HepG2 (cell line): ENCODE measurements around the gene AQP10. TPM values are rescaled to one million over a fixed set of nuclear protein-coding genes. Genes with fewer than 3 reads are reported as not detected.
A peak's percentile ranks its signal among the peaks of the same experiment; 100 is the strongest.

Source experiments
- CBFB ChIP-seq: sonication (generic); formaldehyde crosslinking; IDR thresholded peaks from 2 replicates; pipeline ENCODE4 v1.4.0; 2020; ENCODE audit warnings: missing genetic modification reagents
- FOXK1 ChIP-seq: sonication (generic); formaldehyde crosslinking; IDR thresholded peaks from 2 replicates; pipeline ENCODE4 v1.4.0; 2020; ENCODE audit warnings: low read depth, missing genetic modification reagents, borderline replicate concordance
- GATAD1 ChIP-seq: IDR thresholded peaks from 2 replicates; pipeline ENCODE4 v1.6.1; 2016; ENCODE audit warnings: missing genetic modification reagents, missing compliant biosample characterization
- KLF9 ChIP-seq: IDR thresholded peaks from 2 replicates; pipeline ENCODE4 v1.6.1; 2016; ENCODE audit warnings: low read depth
- MBD4 ChIP-seq: IDR thresholded peaks from 2 replicates; pipeline ENCODE4 v1.6.1; 2012; ENCODE audit warnings: low read length, inconsistent platforms, borderline replicate concordance
- TEAD3 ChIP-seq: optimal IDR thresholded peaks from 2 replicates; pipeline ENCODE3; 2016; ENCODE audit warnings: borderline replicate concordance
- ZNF124 ChIP-seq: sonication (generic); formaldehyde crosslinking; IDR thresholded peaks from 2 replicates; pipeline ENCODE4 v1.4.0; 2020; ENCODE audit warnings: missing genetic modification reagents
- ZNF160 ChIP-seq: sonication (generic); formaldehyde crosslinking; IDR thresholded peaks from 2 replicates; pipeline ENCODE4 v1.8.0; 2022; ENCODE audit warnings: mild to moderate bottlenecking, inconsistent platforms, missing genetic modification reagents
- ZNF235 ChIP-seq: sonication (generic); formaldehyde crosslinking; IDR thresholded peaks from 2 replicates; pipeline ENCODE4 v1.8.1; 2023; ENCODE audit warnings: mild to moderate bottlenecking, missing genetic modification reagents, borderline replicate concordance
- ZNF350 ChIP-seq: sonication (generic); formaldehyde crosslinking; IDR thresholded peaks from 2 replicates; pipeline ENCODE4 v1.4.0; 2020; ENCODE audit warnings: mild to moderate bottlenecking, low read depth, missing genetic modification reagents, borderline replicate concordance
- ZNF570 ChIP-seq: sonication (generic); formaldehyde crosslinking; IDR thresholded peaks from 2 replicates; pipeline ENCODE4 v1.4.0; 2020; ENCODE audit warnings: mild to moderate bottlenecking, missing genetic modification reagents, borderline replicate concordance
- polyA plus RNA-seq, 8 experiments: library from polyadenylated mRNA; depleted of rRNA in 3 of 8; stranded (reverse) in 7 of 8; unstranded in 1 of 8; fragments of >200 nt; fragmentation: Illumina TruSeq in 4 of 8; extraction: Trizol in 4 of 8; gene quantifications; 2 replicates each; pipeline versions ENCODE4 v1.2.1 to v1.2.3, GENCODE V29; 2011 to 2016; ENCODE audit warnings: low read depth in 4 of 8, missing spikeins in 1 of 8, mixed read lengths in 1 of 8; ENCODE audit not compliant: insufficient read depth in 1 of 8
- total RNA-seq, 5 experiments: library from RNA; depleted of rRNA; stranded (reverse); fragments of >200 nt; fragmentation: Illumina TruSeq; extraction: Trizol; gene quantifications; 2 replicates each; pipeline ENCODE4 v1.2.3, GENCODE V29; 2016; ENCODE audit warnings: low read depth in 1 of 5
- TF ChIP-seq, protein P1 (sequence below): sonication (generic); formaldehyde crosslinking; IDR thresholded peaks from 2 replicates; pipeline ENCODE4 v1.5.0; 2020; ENCODE audit warnings: missing genetic modification reagents, mild to moderate bottlenecking, borderline replicate concordance
- TF ChIP-seq, protein P2 (sequence below): sonication (generic); formaldehyde crosslinking; IDR thresholded peaks from 2 replicates; pipeline ENCODE4 v1.8.0; 2022; ENCODE audit warnings: low read depth, missing genetic modification reagents
- TF ChIP-seq, protein P3 (sequence below): sonication (generic); formaldehyde crosslinking; IDR thresholded peaks from 2 replicates; pipeline ENCODE4 v1.5.0; 2020; ENCODE audit warnings: mild to moderate bottlenecking, missing genetic modification reagents, borderline replicate concordance
- TF ChIP-seq, protein P4 (sequence below): sonication (generic); formaldehyde crosslinking; IDR thresholded peaks from 2 replicates; pipeline ENCODE4 v1.5.1; 2020; ENCODE audit warnings: mild to moderate bottlenecking, missing genetic modification reagents, moderate library complexity

Gene AQP10
- total and polyA plus RNA-seq, 2 of the 13 experiments (the other 11 are each of a cell fraction or from before 2014, with no cell fraction given): 0.30 TPM; not detected in 1

DNA sequence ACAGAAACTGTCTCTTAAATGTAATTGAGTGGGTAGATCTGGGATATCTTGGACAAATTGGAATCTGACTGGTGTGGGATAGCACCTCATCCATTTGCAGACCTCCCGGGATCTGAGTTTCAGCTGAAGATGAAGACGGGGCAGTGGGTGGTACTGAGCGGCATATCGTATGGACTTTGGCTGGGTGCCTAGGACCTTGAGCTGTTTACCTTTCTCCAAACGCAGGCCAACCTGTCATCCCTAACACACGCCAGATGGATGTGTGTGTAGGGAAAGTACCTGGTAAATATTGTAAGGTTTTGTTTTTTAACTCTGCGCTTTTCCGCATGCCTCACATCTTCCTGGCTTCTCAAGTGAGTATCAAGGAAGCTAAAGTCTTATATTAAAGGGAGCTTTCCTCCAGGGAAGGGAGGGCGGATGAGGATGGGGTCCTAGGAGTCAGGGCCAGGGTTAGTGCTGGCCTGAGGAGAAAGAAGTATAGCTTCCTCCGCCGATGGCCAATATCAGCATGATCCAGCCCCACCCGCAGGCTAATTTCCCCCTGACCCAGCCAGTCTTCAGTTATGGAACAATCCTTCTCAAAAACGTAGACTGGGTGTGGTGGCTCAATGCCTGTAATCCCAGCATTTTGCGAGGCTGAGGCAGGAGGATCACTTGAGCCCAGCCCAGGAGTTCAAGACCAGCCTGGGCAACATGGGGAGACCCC is 30.6 kb downstream of the AQP10 start (continued):
- TF ChIP-seq, protein P1, sequence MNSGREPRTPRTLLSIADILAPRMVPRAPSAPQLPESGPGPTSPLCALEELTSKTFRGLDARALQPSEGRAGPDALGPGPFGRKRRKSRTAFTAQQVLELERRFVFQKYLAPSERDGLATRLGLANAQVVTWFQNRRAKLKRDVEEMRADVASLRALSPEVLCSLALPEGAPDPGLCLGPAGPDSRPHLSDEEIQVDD: no peak
- TF ChIP-seq, protein P2, sequence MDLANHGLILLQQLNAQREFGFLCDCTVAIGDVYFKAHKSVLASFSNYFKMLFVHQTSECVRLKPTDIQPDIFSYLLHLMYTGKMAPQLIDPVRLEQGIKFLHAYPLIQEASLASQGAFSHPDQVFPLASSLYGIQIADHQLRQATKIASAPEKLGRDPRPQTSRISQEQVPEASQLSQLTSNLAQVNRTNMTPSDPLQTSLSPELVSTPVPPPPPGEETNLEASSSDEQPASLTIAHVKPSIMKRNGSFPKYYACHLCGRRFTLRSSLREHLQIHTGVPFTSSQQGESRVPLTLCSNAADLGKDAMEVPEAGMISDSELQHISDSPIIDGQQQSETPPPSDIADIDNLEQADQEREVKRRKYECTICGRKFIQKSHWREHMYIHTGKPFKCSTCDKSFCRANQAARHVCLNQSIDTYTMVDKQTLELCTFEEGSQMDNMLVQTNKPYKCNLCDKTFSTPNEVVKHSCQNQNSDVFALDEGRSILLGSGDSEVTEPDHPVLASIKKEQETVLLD (CRISPR knock-in tag): no peak
- TF ChIP-seq ZNF160 (CRISPR knock-in tag) (no peak), ZNF235 (CRISPR knock-in tag) (no peak), GATAD1 (no peak), KLF9 (no peak), ZNF570 (CRISPR knock-in tag) (no peak), ZNF350 (no peak), TEAD3 (CRISPR knock-in tag) (no peak), CBFB (CRISPR knock-in tag) (no peak), FOXK1 (CRISPR knock-in tag) (peak; percentile 48; the same call in 1 of the 2 replicates), MBD4 (no peak), ZNF124 (no peak)
- TF ChIP-seq, protein P3, sequence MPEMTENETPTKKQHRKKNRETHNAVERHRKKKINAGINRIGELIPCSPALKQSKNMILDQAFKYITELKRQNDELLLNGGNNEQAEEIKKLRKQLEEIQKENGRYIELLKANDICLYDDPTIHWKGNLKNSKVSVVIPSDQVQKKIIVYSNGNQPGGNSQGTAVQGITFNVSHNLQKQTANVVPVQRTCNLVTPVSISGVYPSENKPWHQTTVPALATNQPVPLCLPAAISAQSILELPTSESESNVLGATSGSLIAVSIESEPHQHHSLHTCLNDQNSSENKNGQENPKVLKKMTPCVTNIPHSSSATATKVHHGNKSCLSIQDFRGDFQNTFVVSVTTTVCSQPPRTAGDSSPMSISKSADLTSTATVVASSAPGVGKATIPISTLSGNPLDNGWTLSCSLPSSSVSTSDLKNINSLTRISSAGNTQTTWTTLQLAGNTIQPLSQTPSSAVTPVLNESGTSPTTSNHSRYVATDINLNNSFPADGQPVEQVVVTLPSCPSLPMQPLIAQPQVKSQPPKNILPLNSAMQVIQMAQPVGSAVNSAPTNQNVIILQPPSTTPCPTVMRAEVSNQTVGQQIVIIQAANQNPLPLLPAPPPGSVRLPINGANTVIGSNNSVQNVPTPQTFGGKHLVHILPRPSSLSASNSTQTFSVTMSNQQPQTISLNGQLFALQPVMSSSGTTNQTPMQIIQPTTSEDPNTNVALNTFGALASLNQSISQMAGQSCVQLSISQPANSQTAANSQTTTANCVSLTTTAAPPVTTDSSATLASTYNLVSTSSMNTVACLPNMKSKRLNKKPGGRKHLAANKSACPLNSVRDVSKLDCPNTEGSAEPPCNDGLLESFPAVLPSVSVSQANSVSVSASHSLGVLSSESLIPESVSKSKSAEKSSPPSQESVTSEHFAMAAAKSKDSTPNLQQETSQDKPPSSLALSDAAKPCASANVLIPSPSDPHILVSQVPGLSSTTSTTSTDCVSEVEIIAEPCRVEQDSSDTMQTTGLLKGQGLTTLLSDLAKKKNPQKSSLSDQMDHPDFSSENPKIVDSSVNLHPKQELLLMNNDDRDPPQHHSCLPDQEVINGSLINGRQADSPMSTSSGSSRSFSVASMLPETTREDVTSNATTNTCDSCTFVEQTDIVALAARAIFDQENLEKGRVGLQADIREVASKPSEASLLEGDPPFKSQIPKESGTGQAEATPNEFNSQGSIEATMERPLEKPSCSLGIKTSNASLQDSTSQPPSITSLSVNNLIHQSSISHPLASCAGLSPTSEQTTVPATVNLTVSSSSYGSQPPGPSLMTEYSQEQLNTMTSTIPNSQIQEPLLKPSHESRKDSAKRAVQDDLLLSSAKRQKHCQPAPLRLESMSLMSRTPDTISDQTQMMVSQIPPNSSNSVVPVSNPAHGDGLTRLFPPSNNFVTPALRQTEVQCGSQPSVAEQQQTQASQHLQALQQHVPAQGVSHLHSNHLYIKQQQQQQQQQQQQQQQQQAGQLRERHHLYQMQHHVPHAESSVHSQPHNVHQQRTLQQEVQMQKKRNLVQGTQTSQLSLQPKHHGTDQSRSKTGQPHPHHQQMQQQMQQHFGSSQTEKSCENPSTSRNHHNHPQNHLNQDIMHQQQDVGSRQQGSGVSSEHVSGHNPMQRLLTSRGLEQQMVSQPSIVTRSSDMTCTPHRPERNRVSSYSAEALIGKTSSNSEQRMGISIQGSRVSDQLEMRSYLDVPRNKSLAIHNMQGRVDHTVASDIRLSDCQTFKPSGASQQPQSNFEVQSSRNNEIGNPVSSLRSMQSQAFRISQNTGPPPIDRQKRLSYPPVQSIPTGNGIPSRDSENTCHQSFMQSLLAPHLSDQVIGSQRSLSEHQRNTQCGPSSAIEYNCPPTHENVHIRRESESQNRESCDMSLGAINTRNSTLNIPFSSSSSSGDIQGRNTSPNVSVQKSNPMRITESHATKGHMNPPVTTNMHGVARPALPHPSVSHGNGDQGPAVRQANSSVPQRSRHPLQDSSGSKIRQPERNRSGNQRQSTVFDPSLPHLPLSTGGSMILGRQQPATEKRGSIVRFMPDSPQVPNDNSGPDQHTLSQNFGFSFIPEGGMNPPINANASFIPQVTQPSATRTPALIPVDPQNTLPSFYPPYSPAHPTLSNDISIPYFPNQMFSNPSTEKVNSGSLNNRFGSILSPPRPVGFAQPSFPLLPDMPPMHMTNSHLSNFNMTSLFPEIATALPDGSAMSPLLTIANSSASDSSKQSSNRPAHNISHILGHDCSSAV (CRISPR knock-in tag): no peak
- TF ChIP-seq, protein P4, sequence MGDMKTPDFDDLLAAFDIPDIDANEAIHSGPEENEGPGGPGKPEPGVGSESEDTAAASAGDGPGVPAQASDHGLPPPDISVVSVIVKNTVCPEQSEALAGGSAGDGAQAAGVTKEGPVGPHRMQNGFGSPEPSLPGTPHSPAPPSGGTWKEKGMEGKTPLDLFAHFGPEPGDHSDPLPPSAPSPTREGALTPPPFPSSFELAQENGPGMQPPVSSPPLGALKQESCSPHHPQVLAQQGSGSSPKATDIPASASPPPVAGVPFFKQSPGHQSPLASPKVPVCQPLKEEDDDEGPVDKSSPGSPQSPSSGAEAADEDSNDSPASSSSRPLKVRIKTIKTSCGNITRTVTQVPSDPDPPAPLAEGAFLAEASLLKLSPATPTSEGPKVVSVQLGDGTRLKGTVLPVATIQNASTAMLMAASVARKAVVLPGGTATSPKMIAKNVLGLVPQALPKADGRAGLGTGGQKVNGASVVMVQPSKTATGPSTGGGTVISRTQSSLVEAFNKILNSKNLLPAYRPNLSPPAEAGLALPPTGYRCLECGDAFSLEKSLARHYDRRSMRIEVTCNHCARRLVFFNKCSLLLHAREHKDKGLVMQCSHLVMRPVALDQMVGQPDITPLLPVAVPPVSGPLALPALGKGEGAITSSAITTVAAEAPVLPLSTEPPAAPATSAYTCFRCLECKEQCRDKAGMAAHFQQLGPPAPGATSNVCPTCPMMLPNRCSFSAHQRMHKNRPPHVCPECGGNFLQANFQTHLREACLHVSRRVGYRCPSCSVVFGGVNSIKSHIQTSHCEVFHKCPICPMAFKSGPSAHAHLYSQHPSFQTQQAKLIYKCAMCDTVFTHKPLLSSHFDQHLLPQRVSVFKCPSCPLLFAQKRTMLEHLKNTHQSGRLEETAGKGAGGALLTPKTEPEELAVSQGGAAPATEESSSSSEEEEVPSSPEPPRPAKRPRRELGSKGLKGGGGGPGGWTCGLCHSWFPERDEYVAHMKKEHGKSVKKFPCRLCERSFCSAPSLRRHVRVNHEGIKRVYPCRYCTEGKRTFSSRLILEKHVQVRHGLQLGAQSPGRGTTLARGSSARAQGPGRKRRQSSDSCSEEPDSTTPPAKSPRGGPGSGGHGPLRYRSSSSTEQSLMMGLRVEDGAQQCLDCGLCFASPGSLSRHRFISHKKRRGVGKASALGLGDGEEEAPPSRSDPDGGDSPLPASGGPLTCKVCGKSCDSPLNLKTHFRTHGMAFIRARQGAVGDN (CRISPR knock-in tag): no peak
